GM19025 (cell line): ENCODE data around the gene HYAL2.

Experiments
- ATAC-seq: cut with Tn5 transposase; IDR thresholded peaks from one replicate; pipeline ENCODE4 v1.9.1; 2021; ENCODE audit warnings: mild to moderate bottlenecking, low read depth, moderate library complexity; ENCODE audit not compliant: unreplicated experiment

The HYAL2 gene

DNA sequence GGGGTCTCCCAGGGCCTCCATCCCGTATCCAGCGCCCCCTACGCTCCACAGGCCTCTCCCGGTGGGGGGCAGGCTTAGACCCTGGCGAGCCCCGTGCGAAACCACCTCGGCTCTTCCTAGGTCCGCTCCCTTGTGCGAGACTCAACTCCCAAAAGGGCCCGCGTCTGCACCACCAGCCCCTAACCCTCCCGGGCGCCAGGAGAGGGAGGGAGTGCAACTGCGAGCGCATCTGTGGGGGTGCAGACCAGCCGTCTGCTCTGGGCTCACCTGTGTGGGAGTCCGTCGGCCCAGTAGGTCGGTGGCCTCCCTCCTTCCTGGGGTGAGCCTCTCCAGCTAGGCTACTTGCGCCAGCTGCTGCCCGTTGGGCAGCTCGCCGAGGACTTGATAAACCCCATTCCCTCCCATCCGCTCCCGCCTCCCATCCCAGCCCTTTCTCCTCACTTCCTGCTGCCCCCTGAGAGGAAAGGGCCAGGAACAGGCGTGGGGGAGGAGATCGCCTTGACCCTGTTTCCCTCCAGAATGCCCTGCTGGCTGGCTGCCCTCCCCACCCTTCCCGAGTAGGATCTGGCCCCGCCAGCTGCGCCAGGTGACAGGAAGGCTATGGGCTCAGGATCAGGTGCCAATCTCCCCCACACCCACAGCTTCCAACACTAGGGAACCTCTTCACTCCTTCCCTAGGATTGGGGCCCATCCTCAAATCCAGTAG lies at the start of gene HYAL2:
TSS of gene HYAL2 (minus strand) at position 360 of the 706 bp plus-strand sequence. CDS start 2,256 bp downstream, outside the sequence.
- no peak for ATAC-seq

DNA sequence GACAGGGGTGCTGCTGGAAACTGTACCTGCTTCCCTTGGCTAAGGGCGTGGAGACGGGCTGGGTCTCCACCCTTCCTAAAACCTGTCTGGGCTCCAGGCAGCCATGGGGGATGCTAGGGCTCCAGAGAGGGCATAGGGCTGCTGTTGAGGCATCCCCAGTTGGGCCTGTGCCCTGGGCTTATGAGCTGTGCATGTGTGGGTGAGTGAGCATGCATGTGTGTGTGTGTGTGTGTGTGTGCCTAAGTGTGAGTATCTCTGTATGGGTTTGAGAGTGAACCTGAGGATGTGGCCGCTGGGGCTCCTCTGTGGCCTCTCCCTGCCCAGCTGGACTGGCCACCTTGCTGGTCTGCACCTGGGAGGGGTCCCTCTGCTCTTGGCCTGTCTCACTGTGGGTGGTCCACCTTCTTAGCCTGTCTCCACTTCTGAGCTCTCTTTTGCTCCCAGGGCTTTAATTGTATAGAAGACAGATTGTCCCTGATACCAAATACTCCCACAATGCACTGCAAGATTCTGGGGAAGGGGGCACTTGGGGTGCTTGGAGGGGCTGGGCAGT lies 48.7 kb upstream of the HYAL2 start:
- ATAC-seq: no peak

GRCh38 chr3:50370594-50370993 lies 48.0 kb upstream of the HYAL2 start:
- no peak for ATAC-seq

DNA sequence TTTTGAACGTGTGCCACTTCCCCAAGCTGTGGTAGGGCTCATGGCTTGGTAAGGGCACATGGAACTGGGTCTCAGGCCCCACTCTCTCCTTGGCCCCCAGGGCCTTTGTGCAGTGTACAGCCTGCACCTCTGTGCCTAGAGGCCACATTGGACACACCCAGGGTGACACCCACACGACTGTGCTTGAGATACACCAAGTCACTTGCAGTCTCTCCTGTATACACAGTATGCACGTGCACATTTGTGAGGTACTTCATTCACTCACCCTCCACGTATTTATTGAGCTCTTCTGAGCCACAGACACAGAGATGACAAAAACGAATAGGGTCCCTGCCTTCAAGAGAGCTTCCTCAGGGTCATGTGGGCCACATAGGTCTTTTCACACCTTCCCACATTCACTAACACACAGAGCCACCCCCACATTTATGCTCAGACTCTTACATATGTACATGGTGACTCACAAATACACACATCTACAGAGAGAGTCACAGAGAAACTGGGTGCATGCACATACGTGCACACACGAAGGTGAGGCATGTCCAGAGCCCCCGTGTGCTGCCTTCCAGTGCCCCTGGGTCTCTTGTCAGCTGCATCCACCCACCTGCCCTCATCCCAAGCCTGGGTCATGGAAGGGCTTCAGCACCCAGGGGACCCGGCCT lies 46.6 kb upstream of the HYAL2 start:
- ATAC-seq: no peak

DNA sequence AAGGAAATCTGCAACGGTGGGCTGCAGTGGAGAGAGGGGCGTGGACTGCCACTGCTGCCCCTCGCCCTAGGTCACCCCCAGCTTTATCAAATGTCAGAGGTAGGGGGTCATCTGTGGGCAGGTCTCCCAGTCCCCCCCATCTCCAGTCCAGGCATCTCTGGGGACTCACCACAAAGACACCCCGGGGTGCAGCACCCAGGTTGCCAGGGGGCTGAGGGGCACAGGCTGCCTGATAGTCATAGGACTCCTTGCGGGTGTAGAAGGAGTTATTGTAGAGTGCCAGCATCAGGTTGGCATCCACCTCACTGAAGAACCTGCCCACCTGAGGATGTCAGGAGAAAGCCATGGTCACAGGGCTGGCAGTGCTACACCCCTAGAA lies 43.3 kb upstream of the HYAL2 start:
- ATAC-seq: no peak

- peak; percentile 82 for ATAC-seq
Observed at GRCh38 chr3:50365080-50365841, 42.7 kb upstream of the HYAL2 start.

DNA sequence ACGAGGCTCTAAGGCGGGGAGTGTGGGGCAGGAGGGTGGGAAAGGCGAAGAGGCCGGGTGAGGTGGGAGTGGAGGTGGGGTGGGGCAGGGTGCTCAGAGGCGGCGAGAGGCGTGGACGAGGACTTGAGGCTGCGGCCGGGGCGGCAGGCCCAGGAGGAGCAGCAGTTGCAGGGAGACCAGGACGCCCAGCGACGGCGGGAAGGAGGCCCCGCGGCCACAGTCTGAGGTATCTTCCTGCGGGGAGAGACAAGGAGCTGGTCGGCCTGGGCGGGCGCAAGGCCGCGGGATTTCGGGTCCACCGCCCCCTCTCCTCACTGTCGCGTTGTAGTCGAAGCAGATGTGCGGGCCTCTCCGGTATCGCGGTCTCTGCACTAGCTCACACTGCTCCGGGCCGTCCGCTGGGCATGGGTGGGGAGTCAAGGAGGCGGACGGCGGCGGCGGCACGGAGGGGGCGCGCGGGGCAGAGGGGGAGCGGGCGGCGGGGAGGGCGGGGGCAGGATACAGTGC lies 42.1 kb upstream of the HYAL2 start:
- peak; percentile 8 for ATAC-seq

DNA sequence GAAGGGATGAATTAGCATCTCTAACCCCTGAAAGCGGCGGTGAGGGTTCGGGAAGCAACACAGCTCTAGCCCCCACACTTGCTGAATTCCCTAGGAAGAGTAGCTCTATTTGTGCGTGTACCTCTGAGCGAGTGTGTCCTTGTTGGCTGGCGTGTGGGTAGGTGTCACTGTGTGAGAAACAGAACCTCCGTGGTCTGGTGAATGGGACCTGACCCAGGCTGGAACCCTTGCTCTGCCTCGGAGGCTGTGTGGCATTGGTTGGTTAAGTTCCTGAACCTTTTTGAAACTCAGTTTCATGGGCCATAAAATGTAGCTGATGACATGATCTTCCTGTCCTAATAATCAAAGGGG lies 37.2 kb upstream of the HYAL2 start:
- peak; percentile 3 for ATAC-seq

GRCh38 chr3:50358911-50359759 lies 36.6 kb upstream of the HYAL2 start, which contains the start of gene TMEM115:
Gene TMEM115, minus strand, starts transcription at chr3:50359521. Its CDS starts 458 bp downstream, at chr3:50359063.
- peak; percentile 99 for ATAC-seq

- no peak for ATAC-seq
Observed at GRCh38 chr3:50358355-50358910, 35.9 kb upstream of the HYAL2 start.

DNA sequence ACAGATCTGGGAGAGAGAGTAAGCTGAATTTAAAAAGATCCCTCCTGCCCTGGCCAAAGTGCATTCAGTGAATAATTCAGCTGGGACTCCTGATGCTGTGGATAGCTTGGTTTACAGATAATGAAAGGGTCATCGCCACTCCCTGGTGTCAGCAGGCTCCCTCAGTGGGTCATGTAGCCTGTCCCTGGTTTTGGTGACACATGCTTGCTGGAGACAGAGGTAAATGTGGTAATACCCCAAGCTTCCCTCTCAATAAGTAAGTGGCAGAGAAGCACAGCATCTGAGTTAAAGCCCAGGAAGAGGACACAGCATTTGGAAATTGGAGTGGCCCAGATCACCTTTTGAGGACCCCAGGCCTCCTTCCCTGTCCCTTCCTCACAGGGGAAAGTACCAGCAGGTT lies 34.9 kb upstream of the HYAL2 start:
- ATAC-seq: no peak

GRCh38 chr3:50356553-50356952 lies 34.0 kb upstream of the HYAL2 start:
- no peak for ATAC-seq

- no peak for ATAC-seq
Observed at GRCh38 chr3:50355829-50356552, 33.4 kb upstream of the HYAL2 start.

- ATAC-seq: no peak
Observed at GRCh38 chr3:50354850-50355249, 32.3 kb upstream of the HYAL2 start.

DNA sequence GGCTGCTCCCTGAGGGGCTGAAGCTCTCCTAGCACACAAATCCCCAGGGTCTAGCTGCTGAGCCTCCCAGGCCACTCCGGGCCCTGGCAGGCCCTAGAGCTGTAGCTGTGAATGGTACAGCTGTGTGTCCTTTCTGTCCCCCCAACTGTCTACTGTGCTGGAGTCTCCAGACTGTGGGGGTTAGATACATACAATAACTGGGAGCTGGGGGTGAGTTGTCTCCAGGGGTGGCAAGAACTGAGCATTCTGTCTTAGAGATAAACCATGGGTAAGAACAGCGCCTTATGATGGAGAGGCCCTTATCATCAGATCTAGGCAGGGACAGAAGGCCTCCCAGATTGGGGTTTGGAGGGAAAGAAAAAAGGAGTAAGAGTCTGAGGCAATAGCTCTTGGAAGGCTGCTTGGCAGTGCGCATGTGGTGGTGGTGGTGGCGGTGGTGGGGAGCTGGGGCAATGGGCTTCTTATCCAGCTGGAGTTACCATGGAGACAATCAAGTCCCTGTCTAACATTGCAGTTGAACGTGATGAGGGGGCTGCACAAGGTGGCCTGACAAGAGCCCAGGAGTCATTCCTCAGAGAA lies 31.7 kb upstream of the HYAL2 start:
- no peak for ATAC-seq

DNA sequence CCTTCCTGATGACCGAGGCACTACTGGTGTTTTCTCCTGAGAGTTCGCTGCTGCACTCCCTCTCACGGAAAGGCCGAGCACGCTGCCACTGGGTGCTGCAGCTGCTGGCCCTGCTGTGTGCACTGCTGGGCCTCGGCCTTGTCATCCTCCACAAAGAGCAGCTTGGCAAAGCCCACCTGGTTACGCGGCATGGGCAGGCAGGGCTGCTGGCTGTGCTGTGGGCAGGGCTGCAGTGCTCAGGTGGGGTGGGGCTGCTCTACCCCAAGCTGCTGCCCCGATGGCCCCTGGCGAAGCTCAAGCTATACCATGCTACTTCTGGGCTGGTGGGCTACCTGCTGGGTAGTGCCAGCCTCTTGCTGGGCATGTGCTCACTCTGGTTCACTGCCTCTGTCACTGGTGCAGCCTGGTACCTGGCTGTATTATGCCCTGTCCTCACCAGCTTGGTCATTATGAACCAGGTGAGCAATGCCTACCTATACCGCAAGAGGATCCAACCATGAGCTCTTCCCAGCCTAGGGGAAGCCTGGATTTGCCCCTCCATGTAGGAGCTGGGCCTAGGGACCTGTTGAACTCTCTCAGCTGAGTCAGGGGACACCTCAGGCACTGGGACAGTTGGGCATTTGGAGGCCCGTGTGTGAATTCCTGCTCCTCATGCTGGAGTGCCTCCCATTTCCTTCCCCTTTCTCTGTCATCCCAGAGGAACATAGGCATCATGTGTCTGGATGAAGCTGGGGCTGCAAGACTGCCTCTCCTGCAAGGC lies 30.9 kb upstream of the HYAL2 start:
- ATAC-seq: no peak

GRCh38 chr3:50352781-50353180 lies 30.2 kb upstream of the HYAL2 start:
- ATAC-seq: no peak

- ATAC-seq: no peak
Observed at GRCh38 chr3:50351323-50351697, 28.8 kb upstream of the HYAL2 start.
